Inflammatory macrophage (primary cell): Measurements from ENCODE around the gene CD200.
"Not testable (repeated sequence)": the region's sequence is repeated elsewhere in the genome, so short reads cannot be mapped to it uniquely, and the experiment has no call there.

Experiments used
- DNase-seq, 2 donors: peaks; one replicate each; pipeline ENCODE4 v3.0.0-alpha.2; 2020 to 2022

Gene CD200

GRCh38 chr3:112360561-112360960, 27.6 kb downstream of the CD200 start:
- DNase-seq, result no peak

- no peak for DNase-seq
Measured at GRCh38 chr3:112362221-112362620, 29.3 kb downstream of the CD200 start.

- DNase-seq, result no peak
Measured at GRCh38 chr3:112364291-112364690, 31.3 kb downstream of the CD200 start.

GRCh38 chr3:112365035-112365434, 32.1 kb downstream of the CD200 start:
- no peak for DNase-seq

- no peak for DNase-seq
Measured at GRCh38 chr3:112365636-112366035, 32.7 kb downstream of the CD200 start.

- DNase-seq, result no peak
Measured at GRCh38 chr3:112366522-112366921, 33.6 kb downstream of the CD200 start.

- DNase-seq, result no peak
Measured at GRCh38 chr3:112371569-112371968, 38.6 kb downstream of the CD200 start.

GRCh38 chr3:112372396-112372795, 39.4 kb downstream of the CD200 start:
- peak; percentile 13 to 69 for DNase-seq

GRCh38 chr3:112373476-112373875, 40.5 kb downstream of the CD200 start:
- DNase-seq, result no peak

- DNase-seq, result no peak
Measured at GRCh38 chr3:112373924-112374323, 41.0 kb downstream of the CD200 start.

- no peak for DNase-seq
Measured at GRCh38 chr3:112374333-112374734, 41.4 kb downstream of the CD200 start.

GRCh38 chr3:112375117-112375516, 42.2 kb downstream of the CD200 start:
- DNase-seq, result no peak

- DNase-seq, result peak; percentile 58 to 65
Measured at GRCh38 chr3:112376241-112376911, 43.4 kb downstream of the CD200 start.

- peak; percentile 35 to 61 for DNase-seq
Measured at GRCh38 chr3:112376992-112377391, 44.0 kb downstream of the CD200 start.

GRCh38 chr3:112377568-112378071, 44.7 kb downstream of the CD200 start:
- DNase-seq, result no peak

GRCh38 chr3:112378347-112378746, 45.4 kb downstream of the CD200 start:
- DNase-seq, result not testable (repeated sequence)

GRCh38 chr3:112379020-112379690, 46.2 kb downstream of the CD200 start:
- peak; percentile 96 for DNase-seq

GRCh38 chr3:112381673-112382542, 49.0 kb downstream of the CD200 start:
- peak; percentile 19 to 23 for DNase-seq

GRCh38 chr3:112382543-112383160, 49.7 kb downstream of the CD200 start:
- peak; percentile 12 to 22 for DNase-seq

- DNase-seq, result no peak
Measured at GRCh38 chr3:112384769-112385168, 51.8 kb downstream of the CD200 start.

GRCh38 chr3:112388972-112389371, 56.0 kb downstream of the CD200 start:
- no peak for DNase-seq

- peak in 1 of 2 donors; percentile 11 for DNase-seq
Measured at GRCh38 chr3:112389961-112390360, 57.0 kb downstream of the CD200 start.
